ENCODE measurements around the gene FHAD1.

Gene FHAD1

GRCh38 chr1:15308621-15309027 lies 61.6 kb downstream of the FHAD1 start:
- Histone ChIP-seq H3K9me3 (ENCODE audit: severe bottlenecking) (no peaks in the 10 kb centered on the region), H3K4me3 (ENCODE audit: severe bottlenecking) (no peak overlapping the region), H3K27me3 (ENCODE audit: insufficient read depth, poor library complexity, severe bottlenecking) (no peaks in the 10 kb centered on the region), H3K36me3 (ENCODE audit: low read depth) (no peaks in the 10 kb centered on the region), H3K4me1 (ENCODE audit: insufficient read depth, poor library complexity, severe bottlenecking) (no peaks in the 10 kb centered on the region), H3K27ac (ENCODE audit: poor library complexity, severe bottlenecking) (no peak overlapping the region)
- ATAC-seq (ENCODE audit: low read depth) (no peak), DNase-seq (ENCODE audit: low spot score) (no peak)
- no peak for TF ChIP-seq CTCF (IDR thresholded peaks at IDR 0.05; ENCODE audit: poor library complexity, severe bottlenecking)

- no peak for TF ChIP-seq CTCF (IDR thresholded peaks at IDR 0.05; ENCODE audit: poor library complexity, severe bottlenecking)
Observed at GRCh38 chr1:15309687-15310086, 62.7 kb downstream of the FHAD1 start.

GRCh38 chr1:15310544-15310943 lies 63.5 kb downstream of the FHAD1 start:
- no peaks in the 10 kb centered on the region for H3K36me3 ChIP-seq (ENCODE audit: low read depth)
- ATAC-seq (ENCODE audit: low read depth) (no peak), DNase-seq (ENCODE audit: low spot score) (no peak)
- no peaks in the 10 kb centered on the region for H3K27me3 ChIP-seq (ENCODE audit: insufficient read depth, poor library complexity, severe bottlenecking)
- no peaks in the 10 kb centered on the region for H3K9me3 ChIP-seq (ENCODE audit: severe bottlenecking)
- H3K4me1 ChIP-seq (ENCODE audit: insufficient read depth, poor library complexity, severe bottlenecking), result no peaks in the 10 kb centered on the region
- no peak for TF ChIP-seq CTCF (IDR thresholded peaks at IDR 0.05; ENCODE audit: poor library complexity, severe bottlenecking)
- H3K27ac ChIP-seq (ENCODE audit: poor library complexity, severe bottlenecking), result no peak overlapping the region
- no peak overlapping the region for H3K4me3 ChIP-seq (ENCODE audit: severe bottlenecking)

More at GRCh38 chr1:15309687-15310086, 62.7 kb downstream of the FHAD1 start:
- Histone ChIP-seq H3K36me3 (ENCODE audit: low read depth) (no peaks in the 10 kb centered on the region), H3K27me3 (ENCODE audit: insufficient read depth, poor library complexity, severe bottlenecking) (no peaks in the 10 kb centered on the region), H3K9me3 (ENCODE audit: severe bottlenecking) (no peaks in the 10 kb centered on the region), H3K4me1 (ENCODE audit: insufficient read depth, poor library complexity, severe bottlenecking) (no peaks in the 10 kb centered on the region), H3K4me3 (ENCODE audit: severe bottlenecking) (no peak overlapping the region), H3K27ac (ENCODE audit: poor library complexity, severe bottlenecking) (no peak overlapping the region)
- DNase-seq (ENCODE audit: low spot score) (no peak), ATAC-seq (ENCODE audit: low read depth) (no peak)

- Histone ChIP-seq H3K36me3 (ENCODE audit: low read depth) (no peaks in the 10 kb centered on the region), H3K4me1 (ENCODE audit: insufficient read depth, poor library complexity, severe bottlenecking) (no peaks in the 10 kb centered on the region), H3K27me3 (ENCODE audit: insufficient read depth, poor library complexity, severe bottlenecking) (no peaks in the 10 kb centered on the region), H3K27ac (ENCODE audit: poor library complexity, severe bottlenecking) (no peak overlapping the region), H3K4me3 (ENCODE audit: severe bottlenecking) (no peak overlapping the region), H3K9me3 (ENCODE audit: severe bottlenecking) (no peaks in the 10 kb centered on the region)
- TF ChIP-seq CTCF (IDR thresholded peaks at IDR 0.05; ENCODE audit: poor library complexity, severe bottlenecking), result no peak
- DNase-seq (ENCODE audit: low spot score) (no peak), ATAC-seq (ENCODE audit: low read depth) (no peak)
Observed at GRCh38 chr1:15311122-15311822, 64.2 kb downstream of the FHAD1 start.

- ATAC-seq (ENCODE audit: low read depth), result no peak
- Histone ChIP-seq H3K27ac (ENCODE audit: poor library complexity, severe bottlenecking) (no peak overlapping the region), H3K27me3 (ENCODE audit: insufficient read depth, poor library complexity, severe bottlenecking) (no peaks in the 10 kb centered on the region), H3K36me3 (ENCODE audit: low read depth) (no peaks in the 10 kb centered on the region), H3K4me1 (ENCODE audit: insufficient read depth, poor library complexity, severe bottlenecking) (no peaks in the 10 kb centered on the region), H3K9me3 (ENCODE audit: severe bottlenecking) (no peaks in the 10 kb centered on the region), H3K4me3 (ENCODE audit: severe bottlenecking) (no peak overlapping the region)
- TF ChIP-seq CTCF (IDR thresholded peaks at IDR 0.05; ENCODE audit: poor library complexity, severe bottlenecking), result no peak
- no peak for DNase-seq (ENCODE audit: low spot score)
Observed at GRCh38 chr1:15311880-15312279, 64.9 kb downstream of the FHAD1 start.
